Keratinocyte (primary cell): Measurements from ENCODE around the gene TMPRSS11F. TPM values are rescaled to one million over a fixed set of nuclear protein-coding genes. Genes with fewer than 3 reads are reported as not detected.

Source experiments
- DNase-seq: peaks from one replicate; pipeline ENCODE4 v3.0.0-alpha.2; 2011; ENCODE audit warnings: low read depth, missing footprints, low spot score
- FAIRE-seq: peaks from 2 replicates; lab custom pipeline; 2011; peaks lifted over from hg19 to GRCh38; lab: Jason Lieb, UNC
- H2AFZ ChIP-seq: 2 replicates; pipeline ENCODE4 v1.6.0; 2012; ENCODE audit warnings: low read length, control low read depth, inconsistent platforms; ENCODE audit not compliant: control insufficient read depth
- H3K27ac ChIP-seq: 2 replicates; pipeline ENCODE4 v1.5.1; 2011; ENCODE audit warnings: low read length; ENCODE audit not compliant: control insufficient read depth, insufficient read depth
- H3K27me3 ChIP-seq: 3 replicates; pipeline ENCODE4 v1.6.0; 2011; ENCODE audit warnings: low read length; ENCODE audit not compliant: control insufficient read depth, insufficient read depth; ENCODE audit errors: extremely low read depth
- H3K36me3 ChIP-seq, 2 experiments: 2 replicates in 1 of 2; 3 replicates in 1 of 2; pipeline ENCODE4 v1.5.1; 2011; ENCODE audit warnings: low read length in 2 of 2, mild to moderate bottlenecking in 1 of 2; ENCODE audit not compliant: control insufficient read depth in 2 of 2, insufficient read depth in 2 of 2; ENCODE audit errors: extremely low read depth in 1 of 2
- H3K4me1 ChIP-seq: 3 replicates; pipeline ENCODE4 v1.5.1; 2011; ENCODE audit warnings: low read length; ENCODE audit not compliant: control insufficient read depth, insufficient read depth; ENCODE audit errors: extremely low read depth
- H3K4me2 ChIP-seq: 3 replicates; pipeline ENCODE4 v1.6.0; 2011; ENCODE audit warnings: low read depth, low read length; ENCODE audit not compliant: control insufficient read depth, insufficient read depth; ENCODE audit errors: extremely low read depth
- H3K4me3 ChIP-seq, 3 experiments: fragments of 200-600 bp in 1 of 3; sonication (generic) in 1 of 3; 2 replicates in 2 of 3; 3 replicates in 1 of 3; pipeline ENCODE4 v1.5.1; 2011 to 2016; ENCODE audit warnings: low read length in 3 of 3, mild to moderate bottlenecking in 3 of 3, control low read depth in 2 of 3, inconsistent platforms in 1 of 3, low read depth in 1 of 3, mixed read lengths in 1 of 3, mixed run types in 1 of 3, moderate library complexity in 1 of 3; ENCODE audit not compliant: control insufficient read depth in 2 of 3, insufficient read depth in 2 of 3; ENCODE audit errors: extremely low read depth in 1 of 3
- H3K79me2 ChIP-seq: 2 replicates; pipeline ENCODE4 v1.6.0; 2012; ENCODE audit warnings: low read length; ENCODE audit not compliant: control insufficient read depth, insufficient read depth
- H3K9ac ChIP-seq: 3 replicates; pipeline ENCODE4 v1.6.0; 2011; ENCODE audit warnings: low read length; ENCODE audit not compliant: control insufficient read depth, insufficient read depth; ENCODE audit errors: extremely low read depth
- H3K9me1 ChIP-seq: 3 replicates; pipeline ENCODE4 v1.6.0; 2011; ENCODE audit warnings: low read length; ENCODE audit not compliant: control insufficient read depth, insufficient read depth; ENCODE audit errors: extremely low read depth
- H3K9me3 ChIP-seq: 2 replicates; pipeline ENCODE4 v1.5.1; 2012; ENCODE audit warnings: low read depth, low read length; ENCODE audit not compliant: control insufficient read depth
- H4K20me1 ChIP-seq: 3 replicates; pipeline ENCODE4 v1.6.0; 2011; ENCODE audit warnings: low read length; ENCODE audit not compliant: control insufficient read depth, insufficient read depth; ENCODE audit errors: extremely low read depth
- EZH2 ChIP-seq: IDR thresholded peaks from one replicate; pipeline ENCODE4 v1.6.1; 2012; ENCODE audit warnings: inconsistent platforms, mild to moderate bottlenecking, low read length, moderate library complexity
- dilution Hi-C: fragments of 300-500 bp; cut with MboI; formaldehyde crosslinking; loops from one replicate; pipeline ENCODE4 v1.7.0; 2020; ENCODE audit warnings: low sequenced_read_pairs; ENCODE audit not compliant: extremely low pct_ligation_motif_present
- polyA plus RNA-seq, 5 experiments: library from polyadenylated mRNA; depleted of rRNA in 3 of 5; stranded (reverse) in 3 of 5; stranded (forward) in 1 of 5; unstranded in 1 of 5; fragments of >200 nt; gene quantifications; 1 replicate in 1 of 5; 2 replicates in 3 of 5; 3 replicates in 1 of 5; pipeline versions ENCODE4 v1.2.1 to v1.2.3, GENCODE V29; 2011 to 2012; ENCODE audit warnings: missing spikeins in 2 of 5, low read depth in 1 of 5, low replicate concordance in 1 of 5
- TF ChIP-seq, protein P1 (sequence below), 3 experiments: IDR thresholded peaks in 1 of 3; conservative IDR thresholded peaks in 1 of 3; optimal IDR thresholded peaks in 1 of 3; 2 replicates in 2 of 3; 3 replicates in 1 of 3; pipeline versions ENCODE3 to v1.5.1; 2011; ENCODE audit warnings: low read length in 3 of 3, mild to moderate bottlenecking in 3 of 3, moderate library complexity in 2 of 3, control low read depth in 1 of 3, inconsistent platforms in 1 of 3; ENCODE audit not compliant: insufficient read depth in 2 of 3; ENCODE audit errors: extremely low read depth in 1 of 3

Gene TMPRSS11F
- polyA plus RNA-seq, 1 donor (not counting 4 experiments of a cell fraction or from before 2014, with no cell fraction given), result 1.2 TPM

DNA sequence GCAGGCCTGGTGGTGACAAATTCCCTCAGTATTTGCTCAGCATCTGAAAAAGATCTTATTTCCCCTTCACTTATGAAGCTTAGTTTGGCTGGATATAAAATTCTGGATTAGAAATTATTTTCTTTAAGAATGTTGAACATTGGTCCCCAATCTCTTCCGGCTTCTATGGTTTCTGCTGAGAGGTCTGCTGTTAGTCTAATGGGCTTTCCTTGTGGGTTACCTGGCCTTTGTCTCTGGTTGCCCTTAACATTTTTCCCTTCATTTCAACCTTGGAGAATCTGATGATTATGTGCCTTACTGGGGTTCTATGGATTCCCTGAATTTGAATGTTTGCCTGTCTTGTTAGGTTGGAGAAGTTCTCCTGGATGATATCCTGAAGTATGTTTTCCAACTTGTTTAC lies 17.4 kb upstream of the TMPRSS11F start:
- Histone ChIP-seq H3K9me3 (no peaks in the 10 kb centered on the region), H3K36me3 (no peaks in the 10 kb centered on the region), H3K4me3 (no peak overlapping the region), H3K4me1 (peaks cover 5% of the 10 kb centered on the region), H2AFZ (no peak overlapping the region), H4K20me1 (no peaks in the 10 kb centered on the region), H3K27ac (no peak overlapping the region), H3K9ac (no peak overlapping the region), H3K9me1 (no peaks in the 10 kb centered on the region), H3K79me2 (no peaks in the 10 kb centered on the region), H3K27me3 (no peaks in the 10 kb centered on the region), H3K4me2 (no peak overlapping the region)
- DNase-seq (no peak), FAIRE-seq (no peak)
- dilution Hi-C loops, result no loop called here
- TF ChIP-seq EZH2, result no peak
- TF ChIP-seq, protein P1, sequence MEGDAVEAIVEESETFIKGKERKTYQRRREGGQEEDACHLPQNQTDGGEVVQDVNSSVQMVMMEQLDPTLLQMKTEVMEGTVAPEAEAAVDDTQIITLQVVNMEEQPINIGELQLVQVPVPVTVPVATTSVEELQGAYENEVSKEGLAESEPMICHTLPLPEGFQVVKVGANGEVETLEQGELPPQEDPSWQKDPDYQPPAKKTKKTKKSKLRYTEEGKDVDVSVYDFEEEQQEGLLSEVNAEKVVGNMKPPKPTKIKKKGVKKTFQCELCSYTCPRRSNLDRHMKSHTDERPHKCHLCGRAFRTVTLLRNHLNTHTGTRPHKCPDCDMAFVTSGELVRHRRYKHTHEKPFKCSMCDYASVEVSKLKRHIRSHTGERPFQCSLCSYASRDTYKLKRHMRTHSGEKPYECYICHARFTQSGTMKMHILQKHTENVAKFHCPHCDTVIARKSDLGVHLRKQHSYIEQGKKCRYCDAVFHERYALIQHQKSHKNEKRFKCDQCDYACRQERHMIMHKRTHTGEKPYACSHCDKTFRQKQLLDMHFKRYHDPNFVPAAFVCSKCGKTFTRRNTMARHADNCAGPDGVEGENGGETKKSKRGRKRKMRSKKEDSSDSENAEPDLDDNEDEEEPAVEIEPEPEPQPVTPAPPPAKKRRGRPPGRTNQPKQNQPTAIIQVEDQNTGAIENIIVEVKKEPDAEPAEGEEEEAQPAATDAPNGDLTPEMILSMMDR (optimal IDR thresholded peaks at IDR 0.05 in 1 of 3, IDR thresholded peaks at IDR 0.05 in 1 of 3, conservative IDR thresholded peaks at IDR 0.05 in 1 of 3; ENCODE audit: extremely low read depth in 1 of 3, insufficient read depth in 2 of 3, low read length in 3 of 3), result no peak

DNA sequence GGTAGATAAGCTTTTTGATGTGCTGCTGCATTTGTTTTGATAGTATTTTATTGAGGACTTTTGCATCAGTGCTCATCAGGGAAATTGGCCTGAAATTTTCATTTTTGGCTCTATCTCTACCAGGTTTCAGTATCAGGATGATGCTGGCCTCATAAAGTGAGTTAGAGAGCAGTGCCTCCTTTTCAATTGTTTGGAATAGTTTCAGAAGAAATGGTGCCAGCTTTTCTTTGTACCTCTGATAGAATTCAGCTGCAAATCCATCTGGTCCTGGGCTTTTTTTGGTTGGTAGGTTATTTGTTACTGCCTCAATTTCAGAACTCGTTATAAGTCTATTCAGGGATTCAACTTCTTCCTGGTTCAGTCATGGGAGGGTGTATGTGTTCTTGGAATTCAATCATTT lies 15.6 kb upstream of the TMPRSS11F start:
- Histone ChIP-seq H3K4me2 (no peak overlapping the region), H4K20me1 (no peaks in the 10 kb centered on the region), H3K9me1 (no peaks in the 10 kb centered on the region), H3K9ac (no peak overlapping the region), H3K9me3 (no peaks in the 10 kb centered on the region), H3K27me3 (no peaks in the 10 kb centered on the region), H3K4me3 (no peak overlapping the region), H2AFZ (no peak overlapping the region), H3K27ac (no peak overlapping the region), H3K4me1 (no peaks in the 10 kb centered on the region), H3K79me2 (no peaks in the 10 kb centered on the region), H3K36me3 (no peaks in the 10 kb centered on the region)
- TF ChIP-seq, protein P1 (optimal IDR thresholded peaks at IDR 0.05 in 1 of 3, IDR thresholded peaks at IDR 0.05 in 1 of 3, conservative IDR thresholded peaks at IDR 0.05 in 1 of 3; ENCODE audit: extremely low read depth in 1 of 3, insufficient read depth in 2 of 3, low read length in 3 of 3), result no peak
- TF ChIP-seq EZH2, result no peak
- dilution Hi-C loops, result no loop called here
- DNase-seq (no peak), FAIRE-seq (no peak)
